Keratinocyte (primary cell): ENCODE data around the gene CT47B1. TPM values are rescaled to one million over a fixed set of nuclear protein-coding genes. Genes with fewer than 3 reads are reported as not detected.
"Not testable (repeated sequence)": the region's sequence is repeated elsewhere in the genome, so short reads cannot be mapped to it uniquely, and the experiment has no call there.

ENCODE experiments used
- DNase-seq: peaks from one replicate; pipeline ENCODE4 v3.0.0-alpha.2; 2011; ENCODE audit warnings: low read depth, missing footprints, low spot score
- FAIRE-seq: peaks from 2 replicates; lab custom pipeline; 2011; peaks lifted over from hg19 to GRCh38; lab: Jason Lieb, UNC
- H2AFZ ChIP-seq: 2 replicates; pipeline ENCODE4 v1.6.0; 2012; ENCODE audit warnings: low read length, control low read depth, inconsistent platforms; ENCODE audit not compliant: control insufficient read depth
- H3K27ac ChIP-seq: 2 replicates; pipeline ENCODE4 v1.5.1; 2011; ENCODE audit warnings: low read length; ENCODE audit not compliant: control insufficient read depth, insufficient read depth
- H3K27me3 ChIP-seq: 3 replicates; pipeline ENCODE4 v1.6.0; 2011; ENCODE audit warnings: low read length; ENCODE audit not compliant: control insufficient read depth, insufficient read depth; ENCODE audit errors: extremely low read depth
- H3K36me3 ChIP-seq, 2 experiments: 2 replicates in 1 of 2; 3 replicates in 1 of 2; pipeline ENCODE4 v1.5.1; 2011; ENCODE audit warnings: low read length in 2 of 2, mild to moderate bottlenecking in 1 of 2; ENCODE audit not compliant: control insufficient read depth in 2 of 2, insufficient read depth in 2 of 2; ENCODE audit errors: extremely low read depth in 1 of 2
- H3K4me1 ChIP-seq: 3 replicates; pipeline ENCODE4 v1.5.1; 2011; ENCODE audit warnings: low read length; ENCODE audit not compliant: control insufficient read depth, insufficient read depth; ENCODE audit errors: extremely low read depth
- H3K4me2 ChIP-seq: 3 replicates; pipeline ENCODE4 v1.6.0; 2011; ENCODE audit warnings: low read depth, low read length; ENCODE audit not compliant: control insufficient read depth, insufficient read depth; ENCODE audit errors: extremely low read depth
- H3K4me3 ChIP-seq, 3 experiments: fragments of 200-600 bp in 1 of 3; sonication (generic) in 1 of 3; 2 replicates in 2 of 3; 3 replicates in 1 of 3; pipeline ENCODE4 v1.5.1; 2011 to 2016; ENCODE audit warnings: low read length in 3 of 3, mild to moderate bottlenecking in 3 of 3, control low read depth in 2 of 3, inconsistent platforms in 1 of 3, low read depth in 1 of 3, mixed read lengths in 1 of 3, mixed run types in 1 of 3, moderate library complexity in 1 of 3; ENCODE audit not compliant: control insufficient read depth in 2 of 3, insufficient read depth in 2 of 3; ENCODE audit errors: extremely low read depth in 1 of 3
- H3K79me2 ChIP-seq: 2 replicates; pipeline ENCODE4 v1.6.0; 2012; ENCODE audit warnings: low read length; ENCODE audit not compliant: control insufficient read depth, insufficient read depth
- H3K9ac ChIP-seq: 3 replicates; pipeline ENCODE4 v1.6.0; 2011; ENCODE audit warnings: low read length; ENCODE audit not compliant: control insufficient read depth, insufficient read depth; ENCODE audit errors: extremely low read depth
- H3K9me1 ChIP-seq: 3 replicates; pipeline ENCODE4 v1.6.0; 2011; ENCODE audit warnings: low read length; ENCODE audit not compliant: control insufficient read depth, insufficient read depth; ENCODE audit errors: extremely low read depth
- H3K9me3 ChIP-seq: 2 replicates; pipeline ENCODE4 v1.5.1; 2012; ENCODE audit warnings: low read depth, low read length; ENCODE audit not compliant: control insufficient read depth
- H4K20me1 ChIP-seq: 3 replicates; pipeline ENCODE4 v1.6.0; 2011; ENCODE audit warnings: low read length; ENCODE audit not compliant: control insufficient read depth, insufficient read depth; ENCODE audit errors: extremely low read depth
- EZH2 ChIP-seq: IDR thresholded peaks from one replicate; pipeline ENCODE4 v1.6.1; 2012; ENCODE audit warnings: inconsistent platforms, mild to moderate bottlenecking, low read length, moderate library complexity
- dilution Hi-C: fragments of 300-500 bp; cut with MboI; formaldehyde crosslinking; loops from one replicate; pipeline ENCODE4 v1.7.0; 2020; ENCODE audit warnings: low sequenced_read_pairs; ENCODE audit not compliant: extremely low pct_ligation_motif_present
- polyA minus RNA-seq, 3 experiments: library from RNA; depleted of rRNA, polyadenylated mRNA; stranded (reverse); fragments of >200 nt; gene quantifications; 1 replicate in 1 of 3; 2 replicates in 1 of 3; 3 replicates in 1 of 3; pipeline ENCODE4 v1.2.3, GENCODE V29; 2011
- polyA plus RNA-seq, 5 experiments: library from polyadenylated mRNA; depleted of rRNA in 3 of 5; stranded (reverse) in 3 of 5; stranded (forward) in 1 of 5; unstranded in 1 of 5; fragments of >200 nt; gene quantifications; 1 replicate in 1 of 5; 2 replicates in 3 of 5; 3 replicates in 1 of 5; pipeline versions ENCODE4 v1.2.1 to v1.2.3, GENCODE V29; 2011 to 2012; ENCODE audit warnings: missing spikeins in 2 of 5, low read depth in 1 of 5, low replicate concordance in 1 of 5
- TF ChIP-seq, protein P1 (sequence below), 3 experiments: IDR thresholded peaks in 1 of 3; conservative IDR thresholded peaks in 1 of 3; optimal IDR thresholded peaks in 1 of 3; 2 replicates in 2 of 3; 3 replicates in 1 of 3; pipeline versions ENCODE3 to v1.5.1; 2011; ENCODE audit warnings: low read length in 3 of 3, mild to moderate bottlenecking in 3 of 3, moderate library complexity in 2 of 3, control low read depth in 1 of 3, inconsistent platforms in 1 of 3; ENCODE audit not compliant: insufficient read depth in 2 of 3; ENCODE audit errors: extremely low read depth in 1 of 3

Gene CT47B1
- polyA plus RNA-seq = not detected in 3 replicates
- polyA plus RNA-seq (2011; ENCODE audit: low read depth) = not detected
- polyA plus RNA-seq (2011; cell fraction: cytosol; rRNA removed) = not detected in 2 replicates
- not detected in 2 replicates for polyA plus RNA-seq (2011; cell fraction: nucleus; rRNA removed)
- polyA plus RNA-seq (2012; ENCODE audit: low replicate concordance) = not detected in 2 replicates
- polyA minus RNA-seq = not detected in 3 replicates
- polyA minus RNA-seq (2011; cell fraction: cytosol; rRNA and poly(A)+ RNA removed) = not detected
- polyA minus RNA-seq (2011; cell fraction: nucleus; rRNA and poly(A)+ RNA removed) = not detected in 2 replicates

DNA sequence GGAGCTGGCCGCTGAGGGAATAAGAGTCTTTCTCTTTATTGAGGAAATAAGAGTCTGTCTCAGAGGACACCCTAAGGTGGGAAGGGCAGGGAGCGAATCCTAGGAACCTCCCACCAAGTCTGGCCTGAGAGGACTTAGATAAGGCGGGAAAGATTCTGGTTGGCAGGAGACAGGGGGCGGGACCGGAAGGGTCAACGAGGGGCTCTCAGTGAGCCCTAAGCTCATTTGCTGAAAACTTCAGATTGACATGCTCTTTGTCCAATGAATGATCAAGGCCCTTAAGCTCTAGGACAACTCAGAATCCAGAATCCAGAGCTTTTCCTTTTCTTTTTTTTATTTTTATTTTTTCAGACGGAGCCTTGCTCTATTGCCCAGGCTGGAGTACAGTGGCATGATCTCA, at the start of gene CT47B1:
TSS of gene CT47B1 (minus strand) at position 101 of the 400 bp plus-strand sequence. CDS start 196 bp downstream, outside the sequence.
- H3K4me1 ChIP-seq, H3K9me1 ChIP-seq, H3K79me2 ChIP-seq, H3K4me3 ChIP-seq, H3K27me3 ChIP-seq, dilution Hi-C loops, H3K4me2 ChIP-seq, H3K27ac ChIP-seq, H3K9ac ChIP-seq, FAIRE-seq, H3K36me3 ChIP-seq, DNase-seq, H2AFZ ChIP-seq, H3K9me3 ChIP-seq, H4K20me1 ChIP-seq: not testable (repeated sequence)

DNA sequence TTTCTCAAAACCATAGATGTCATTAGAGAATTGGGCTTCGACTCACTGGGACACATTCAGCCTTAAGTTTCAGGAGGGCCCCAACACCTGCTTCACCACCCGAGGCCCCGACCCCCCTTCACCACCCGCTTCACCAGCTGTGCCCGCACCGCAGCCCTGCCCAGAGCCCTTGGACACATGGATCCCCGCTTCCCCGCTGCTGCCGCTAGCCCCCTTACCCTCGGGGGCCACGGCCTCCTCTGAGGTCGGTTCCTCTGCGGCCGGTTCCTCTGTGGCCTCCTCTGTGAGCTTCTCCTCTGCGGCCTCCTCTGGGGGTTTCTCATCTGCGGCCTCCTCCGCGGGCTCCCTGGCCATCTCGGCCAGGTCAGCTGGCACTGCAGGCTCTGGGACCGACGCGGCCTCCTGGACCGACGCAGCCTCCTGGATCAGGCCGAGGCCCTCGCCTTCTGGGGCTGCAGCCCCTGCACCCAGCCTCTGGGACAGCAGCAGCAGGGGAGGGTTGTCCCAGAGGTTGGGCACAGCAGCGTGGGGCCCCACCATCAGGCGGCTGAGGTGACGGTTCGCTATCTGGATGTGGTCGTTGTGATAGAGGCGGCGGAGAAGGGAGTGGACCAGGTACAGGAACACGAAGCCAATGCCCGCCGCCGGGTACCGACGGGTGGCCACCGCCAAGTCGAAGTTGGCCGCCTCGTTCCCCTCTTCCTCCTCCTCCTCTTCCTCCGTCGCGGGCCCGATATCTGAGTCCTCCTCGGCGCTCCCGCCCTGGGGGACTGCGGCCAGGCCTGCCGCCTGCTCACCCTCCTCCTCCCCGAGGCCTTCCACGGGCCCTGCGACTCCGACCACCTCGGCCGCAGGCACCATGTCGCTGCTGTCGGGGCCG, 748 bp downstream of the CT47B1 start:
- Histone ChIP-seq H2AFZ (no peak overlapping the region), H3K27me3 (no peaks in the 10 kb centered on the region), H4K20me1 (no peaks in the 10 kb centered on the region), H3K9ac (no peak overlapping the region), H3K27ac (no peak overlapping the region), H3K4me3 (no peak overlapping the region), H3K4me2 (no peak overlapping the region), H3K79me2 (no peaks in the 10 kb centered on the region), H3K36me3 (no peaks in the 10 kb centered on the region), H3K4me1 (no peaks in the 10 kb centered on the region), H3K9me3 (peaks cover 2% of the 10 kb centered on the region), H3K9me1 (no peaks in the 10 kb centered on the region)
- no peak for FAIRE-seq
- no peak for DNase-seq
- dilution Hi-C loops = no loop called here
- TF ChIP-seq, protein P1, sequence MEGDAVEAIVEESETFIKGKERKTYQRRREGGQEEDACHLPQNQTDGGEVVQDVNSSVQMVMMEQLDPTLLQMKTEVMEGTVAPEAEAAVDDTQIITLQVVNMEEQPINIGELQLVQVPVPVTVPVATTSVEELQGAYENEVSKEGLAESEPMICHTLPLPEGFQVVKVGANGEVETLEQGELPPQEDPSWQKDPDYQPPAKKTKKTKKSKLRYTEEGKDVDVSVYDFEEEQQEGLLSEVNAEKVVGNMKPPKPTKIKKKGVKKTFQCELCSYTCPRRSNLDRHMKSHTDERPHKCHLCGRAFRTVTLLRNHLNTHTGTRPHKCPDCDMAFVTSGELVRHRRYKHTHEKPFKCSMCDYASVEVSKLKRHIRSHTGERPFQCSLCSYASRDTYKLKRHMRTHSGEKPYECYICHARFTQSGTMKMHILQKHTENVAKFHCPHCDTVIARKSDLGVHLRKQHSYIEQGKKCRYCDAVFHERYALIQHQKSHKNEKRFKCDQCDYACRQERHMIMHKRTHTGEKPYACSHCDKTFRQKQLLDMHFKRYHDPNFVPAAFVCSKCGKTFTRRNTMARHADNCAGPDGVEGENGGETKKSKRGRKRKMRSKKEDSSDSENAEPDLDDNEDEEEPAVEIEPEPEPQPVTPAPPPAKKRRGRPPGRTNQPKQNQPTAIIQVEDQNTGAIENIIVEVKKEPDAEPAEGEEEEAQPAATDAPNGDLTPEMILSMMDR (optimal IDR thresholded peaks at IDR 0.05 in 1 of 3, IDR thresholded peaks at IDR 0.05 in 1 of 3, conservative IDR thresholded peaks at IDR 0.05 in 1 of 3; ENCODE audit: extremely low read depth in 1 of 3, insufficient read depth in 2 of 3, low read length in 3 of 3) = no peak
- TF ChIP-seq EZH2 = no peak
